HG02852 (cell line): Measurements from ENCODE around the gene ZSCAN16.

ENCODE experiments used
- ATAC-seq: cut with Tn5 transposase; IDR thresholded peaks from one replicate; pipeline ENCODE4 v1.9.1; 2021; ENCODE audit warnings: mild to moderate bottlenecking, moderate library complexity; ENCODE audit not compliant: unreplicated experiment

The ZSCAN16 gene

DNA sequence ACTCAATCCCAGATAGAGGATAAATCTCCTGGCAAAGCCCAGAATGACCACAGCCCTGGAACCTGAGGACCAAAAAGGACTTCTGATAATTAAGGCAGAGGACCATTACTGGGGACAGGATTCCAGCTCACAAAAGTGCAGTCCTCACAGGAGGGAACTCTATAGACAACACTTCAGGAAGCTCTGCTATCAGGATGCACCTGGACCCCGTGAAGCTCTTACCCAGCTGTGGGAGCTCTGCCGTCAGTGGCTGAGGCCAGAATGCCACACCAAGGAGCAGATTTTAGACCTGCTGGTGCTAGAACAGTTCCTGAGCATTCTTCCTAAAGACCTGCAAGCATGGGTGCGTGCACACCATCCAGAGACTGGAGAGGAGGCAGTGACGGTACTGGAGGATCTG, 992 bp downstream of the ZSCAN16 start:
- ATAC-seq = no peak

DNA sequence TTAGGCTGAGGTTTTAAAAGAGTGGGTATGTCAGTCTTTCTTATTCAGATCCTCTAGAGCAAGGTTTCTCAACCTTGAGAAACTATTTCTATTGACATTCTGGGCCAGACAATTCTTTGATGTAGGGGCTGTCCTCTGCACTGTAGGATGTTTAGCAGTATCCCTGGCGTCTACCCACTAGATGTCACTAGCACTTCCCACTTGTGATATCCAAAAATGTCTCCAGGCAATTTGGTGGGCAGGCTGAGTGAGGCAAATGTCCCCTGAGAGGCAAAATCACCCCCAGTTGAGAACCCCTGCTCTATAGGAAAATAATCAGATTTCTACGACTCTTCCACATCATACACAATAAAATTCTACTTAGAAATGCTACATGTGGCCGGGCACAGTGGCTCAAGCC, 9.6 kb downstream of the ZSCAN16 start:
- no peak for ATAC-seq

DNA sequence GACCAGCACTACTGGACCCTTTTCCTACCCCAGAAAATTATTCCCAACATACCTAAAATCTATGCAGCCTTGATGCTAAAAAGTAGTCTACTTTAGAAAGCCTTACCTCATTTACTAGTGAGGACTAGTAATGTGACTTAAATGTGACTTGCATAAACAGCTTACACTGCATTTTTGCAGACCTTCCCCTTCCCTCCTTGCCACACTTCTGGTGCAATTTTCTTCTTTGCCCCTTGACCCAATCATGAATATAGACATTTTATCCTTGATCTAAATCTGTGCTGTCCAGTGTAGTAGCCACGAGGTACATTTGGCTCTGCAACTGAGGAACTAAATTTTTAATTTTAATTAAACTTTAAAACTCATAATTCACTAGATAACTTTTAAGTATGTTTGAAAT, 10.3 kb downstream of the ZSCAN16 start:
- no peak for ATAC-seq

DNA sequence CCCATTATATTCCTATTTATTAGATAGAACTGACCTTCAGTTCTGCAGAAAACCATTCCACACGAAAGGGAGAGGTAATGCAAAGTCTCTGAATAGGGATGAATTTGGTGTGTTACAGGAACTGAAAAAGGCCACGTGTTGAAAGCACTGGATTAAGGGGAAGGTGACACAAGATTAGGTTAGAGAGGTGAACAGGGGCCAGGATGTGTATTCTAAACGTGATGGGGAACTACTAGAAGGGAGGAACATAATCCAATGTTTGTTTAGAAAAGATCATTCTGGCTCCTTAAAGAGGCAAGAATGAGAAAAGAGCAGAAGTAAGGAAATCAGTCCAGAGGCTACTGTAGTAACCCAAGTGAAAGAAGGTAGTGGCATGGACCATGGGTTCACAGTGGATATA, 11.0 kb downstream of the ZSCAN16 start:
- ATAC-seq = no peak

DNA sequence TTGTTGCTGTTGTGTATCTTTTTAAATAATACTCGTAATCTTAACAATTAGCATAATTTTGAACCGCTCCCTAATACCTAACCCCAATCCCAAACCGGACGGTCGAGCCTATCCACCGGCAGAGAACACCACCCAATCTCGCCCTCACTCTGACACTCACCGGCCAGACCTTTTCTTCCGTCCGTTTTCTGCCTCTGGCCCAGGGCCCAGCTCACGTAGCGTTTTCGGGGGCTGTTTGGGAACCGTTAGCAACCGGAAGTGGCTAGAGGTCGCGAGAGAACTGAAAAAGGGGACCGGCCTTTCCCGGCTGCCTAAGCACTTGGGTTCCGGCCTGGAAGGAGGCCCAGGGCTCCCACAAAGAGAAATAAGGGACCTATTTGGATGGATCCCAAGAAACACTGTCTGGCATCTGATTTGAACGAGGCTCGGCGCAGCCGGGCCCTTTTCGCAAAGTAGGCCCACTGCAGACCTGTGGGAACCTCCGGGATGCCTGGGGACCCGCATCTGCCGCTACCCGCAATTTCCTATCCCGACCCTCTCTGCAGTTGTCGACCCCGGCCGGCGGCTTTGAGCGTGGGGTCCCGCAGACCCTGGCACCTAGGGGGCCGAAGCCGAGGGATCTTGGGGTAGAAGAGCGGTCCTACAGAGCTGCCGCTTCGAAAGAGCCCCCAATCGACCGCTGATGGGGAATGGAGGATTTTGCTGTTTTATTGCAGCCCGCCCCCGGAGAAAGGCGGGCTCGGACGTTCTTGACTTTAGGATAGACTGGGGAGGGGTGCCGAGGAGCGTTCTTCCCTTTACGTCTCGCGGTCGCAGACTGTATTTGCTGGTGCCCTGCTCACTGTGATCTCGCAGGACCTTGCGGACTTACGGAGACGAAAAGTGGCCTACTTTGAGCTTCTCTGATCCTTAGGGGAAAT, 12.4 kb downstream of the ZSCAN16 start:
- peak; percentile 63 for ATAC-seq

DNA sequence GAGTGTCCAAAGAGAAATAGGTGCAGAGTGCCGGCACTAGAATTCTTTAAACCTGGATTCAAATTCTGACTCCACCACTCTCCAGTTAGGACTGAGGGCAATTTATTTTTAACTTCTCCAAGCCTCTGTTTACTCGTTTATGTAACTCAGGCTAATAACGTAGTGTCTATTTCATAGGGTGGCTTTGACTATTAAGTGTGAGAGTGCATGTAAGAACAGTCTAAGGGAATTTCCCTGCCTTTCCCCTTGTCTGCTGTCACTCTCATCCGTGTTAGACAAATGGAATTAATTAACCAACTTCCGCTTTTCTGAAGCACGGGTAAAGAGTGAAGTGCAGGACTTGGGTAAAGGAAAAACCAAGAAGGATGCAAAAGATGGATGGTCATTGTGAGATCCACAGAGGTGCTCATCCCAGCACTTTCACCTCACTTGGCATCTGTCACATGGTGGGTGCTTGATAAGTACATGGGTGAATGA, 13.1 kb downstream of the ZSCAN16 start:
- ATAC-seq = peak; percentile 25

DNA sequence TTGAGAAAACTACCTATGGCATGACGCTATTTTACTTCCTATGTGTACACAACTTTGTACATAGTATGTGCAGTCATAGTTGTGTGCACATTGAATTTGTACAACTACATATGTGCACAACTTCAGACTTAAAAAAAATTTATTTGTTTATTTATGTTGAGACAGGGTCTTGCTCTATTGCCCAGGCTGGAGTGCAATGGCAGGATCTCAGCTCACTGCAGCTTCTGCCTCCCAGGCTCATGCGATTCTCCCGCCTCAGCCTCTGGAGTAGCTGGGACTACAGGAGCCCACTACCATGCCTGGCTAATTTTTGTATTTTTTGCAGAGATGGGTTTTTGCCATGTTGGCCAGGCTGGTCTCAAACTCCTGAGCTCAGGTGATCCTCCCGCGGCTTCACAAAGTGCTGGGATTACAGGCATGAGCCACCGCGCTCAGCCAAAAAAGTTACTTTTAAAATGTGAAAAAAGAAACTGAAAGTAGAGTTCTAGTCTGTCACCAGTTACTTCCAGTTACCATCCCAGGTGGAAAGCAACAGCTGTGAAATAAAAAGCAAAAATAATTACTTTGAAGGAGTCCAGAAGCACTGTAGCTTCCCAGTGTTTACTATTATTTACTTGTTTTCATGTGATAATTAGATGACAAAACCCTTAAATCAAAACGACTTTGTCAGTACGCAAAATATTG, 15.6 kb downstream of the ZSCAN16 start:
- no peak for ATAC-seq

DNA sequence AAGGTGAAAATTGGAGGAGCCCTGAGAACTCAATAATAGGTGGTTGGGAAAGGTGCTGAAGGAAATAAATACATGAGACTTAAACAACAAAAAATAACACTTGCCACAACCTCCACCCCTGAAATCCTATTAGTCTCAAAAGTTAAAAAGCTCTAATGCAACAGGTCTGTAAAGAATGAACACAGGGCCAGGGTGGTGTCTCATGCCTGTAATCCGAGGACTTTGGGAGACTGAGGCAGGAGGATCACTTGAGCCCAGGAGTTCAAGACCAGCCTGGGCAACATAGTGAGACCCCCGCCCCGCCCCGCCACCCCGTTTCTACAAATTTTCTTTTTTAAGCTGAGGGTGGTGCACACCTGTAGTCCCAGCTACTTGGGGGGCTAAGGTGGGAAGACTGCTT, 16.2 kb downstream of the ZSCAN16 start:
- ATAC-seq = no peak

DNA sequence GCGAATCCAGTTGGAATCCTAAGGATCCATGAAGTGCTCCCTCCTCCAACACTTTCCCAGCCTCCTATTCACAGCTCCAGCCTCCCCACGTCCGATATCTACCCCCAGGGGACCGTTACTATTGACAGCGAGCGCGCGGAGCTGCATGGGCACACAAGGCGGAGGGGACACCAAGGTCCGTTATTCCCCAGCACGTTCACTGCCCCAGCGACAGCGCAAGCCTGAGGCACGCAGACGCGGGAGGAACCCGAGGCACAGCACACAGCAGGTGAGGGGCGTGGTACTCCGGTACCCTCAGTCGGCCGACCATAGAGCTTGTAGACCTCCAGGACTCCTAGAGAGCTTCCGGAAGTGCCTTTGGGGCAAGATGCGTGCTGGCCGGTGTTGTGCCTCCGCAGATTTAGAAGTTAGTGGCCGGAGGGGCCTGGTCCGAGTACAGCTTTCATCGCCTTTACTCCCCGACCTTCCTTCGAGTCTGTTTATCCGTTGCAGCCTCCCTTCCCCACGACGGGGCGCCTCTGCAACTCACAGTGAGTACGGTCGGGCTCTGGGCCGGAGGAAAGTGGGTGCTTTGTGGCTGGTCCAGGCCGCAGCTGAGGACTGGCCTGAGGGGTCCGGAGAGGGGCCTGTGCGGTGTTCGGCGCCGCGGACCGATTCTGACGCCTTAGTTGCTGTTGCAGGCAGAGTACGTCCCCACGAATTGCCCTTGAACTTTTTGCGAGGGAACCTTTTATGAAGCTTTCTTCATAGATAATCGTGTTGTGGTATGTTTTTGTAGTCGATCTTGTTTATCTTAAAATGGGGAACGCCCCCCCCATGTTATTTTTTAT, 17.3 kb downstream of the ZSCAN16 start, which contains the start of gene ZKSCAN8:
ZKSCAN8 (plus strand) TSS at position 384 of the 830 bp plus-strand sequence. CDS start 6,525 bp downstream, outside the sequence.
- peak; percentile 86 for ATAC-seq

DNA sequence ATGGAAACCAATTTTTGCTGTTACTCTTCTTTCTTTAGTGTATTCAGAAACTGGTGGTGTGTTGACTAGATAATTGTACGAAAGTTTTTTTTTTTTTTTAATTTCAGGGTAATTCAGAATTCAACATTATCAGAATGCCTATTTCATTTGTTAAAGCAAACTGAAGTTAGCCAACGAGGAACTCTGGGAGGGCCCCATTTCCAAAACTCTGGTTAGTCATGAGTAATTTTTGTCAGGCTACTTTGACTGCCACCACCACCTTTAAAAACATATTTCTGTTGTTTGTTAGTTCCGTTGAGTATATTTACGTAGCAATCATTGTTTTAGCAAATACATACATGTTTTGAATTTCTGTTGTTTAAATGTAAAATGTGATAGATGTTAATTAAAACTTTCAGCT, 18.0 kb downstream of the ZSCAN16 start:
- no peak for ATAC-seq

DNA sequence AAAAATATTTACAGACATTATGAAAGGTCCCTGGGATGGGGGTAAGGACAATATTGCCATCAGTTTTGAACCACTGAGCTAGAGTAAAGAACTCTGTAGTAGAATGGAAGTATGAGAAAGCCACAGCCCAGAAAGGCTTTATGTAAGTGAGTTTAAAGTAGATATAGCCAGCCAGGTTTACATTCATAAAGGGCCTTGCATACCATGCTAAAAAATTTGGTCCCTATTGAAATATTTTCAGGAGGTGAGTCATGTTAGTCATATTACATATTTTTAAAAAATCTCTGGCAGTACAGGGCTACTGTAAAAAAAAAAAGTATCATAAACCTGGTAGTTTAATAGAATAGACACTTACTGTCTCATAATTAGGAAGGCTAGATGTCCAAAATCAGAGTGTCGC, 20.8 kb downstream of the ZSCAN16 start:
- ATAC-seq = no peak

DNA sequence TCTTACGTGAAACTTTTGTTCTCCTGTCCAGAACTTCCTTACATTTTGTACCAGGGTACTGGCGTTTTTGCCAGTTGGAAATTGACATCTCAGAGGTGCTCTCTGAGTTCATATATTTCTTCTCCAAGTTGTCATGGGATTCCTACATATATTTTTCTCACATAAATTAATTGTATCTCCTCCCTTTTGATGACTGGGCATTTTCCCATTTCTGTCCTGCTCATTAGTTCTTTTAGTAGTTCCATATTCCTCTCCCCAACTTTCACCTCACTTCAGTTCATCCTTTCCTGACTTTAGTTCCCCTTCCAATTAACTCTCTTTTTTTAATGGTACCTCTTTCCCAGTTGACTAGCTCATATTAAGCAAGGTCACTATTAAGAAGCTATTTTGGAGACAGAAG, 28.1 kb downstream of the ZSCAN16 start:
- no peak for ATAC-seq

DNA sequence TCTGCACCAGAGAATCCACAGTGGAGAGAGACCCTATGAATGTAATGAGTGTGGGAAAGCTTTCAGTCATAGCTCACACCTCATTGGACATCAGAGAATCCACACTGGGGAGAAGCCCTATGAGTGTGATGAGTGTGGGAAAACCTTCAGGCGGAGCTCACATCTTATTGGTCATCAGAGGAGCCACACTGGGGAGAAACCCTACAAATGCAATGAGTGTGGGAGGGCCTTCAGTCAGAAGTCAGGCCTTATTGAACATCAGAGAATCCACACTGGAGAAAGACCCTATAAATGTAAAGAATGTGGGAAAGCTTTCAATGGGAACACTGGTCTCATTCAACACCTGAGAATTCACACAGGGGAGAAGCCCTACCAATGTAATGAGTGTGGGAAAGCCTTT, 29.1 kb downstream of the ZSCAN16 start:
- ATAC-seq = no peak

DNA sequence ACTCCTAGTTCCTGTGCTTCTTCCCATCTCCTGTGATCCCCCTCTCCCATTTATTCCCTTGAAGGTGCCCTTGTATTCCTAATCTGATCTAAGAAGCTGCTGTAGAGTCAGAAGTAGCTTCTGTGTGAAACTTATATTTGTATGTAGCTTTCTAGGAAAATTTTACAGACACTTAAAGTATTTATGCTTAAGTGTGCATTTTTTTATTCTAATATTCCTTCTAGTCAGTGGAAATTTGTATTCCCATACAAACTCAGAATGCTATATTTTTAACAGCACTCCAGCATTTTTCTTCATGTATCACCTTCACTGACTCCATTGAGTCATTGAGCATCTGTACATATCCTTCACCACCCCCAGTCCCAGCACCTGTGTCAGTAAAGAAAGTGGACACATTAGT, 29.9 kb downstream of the ZSCAN16 start:
- no peak for ATAC-seq

DNA sequence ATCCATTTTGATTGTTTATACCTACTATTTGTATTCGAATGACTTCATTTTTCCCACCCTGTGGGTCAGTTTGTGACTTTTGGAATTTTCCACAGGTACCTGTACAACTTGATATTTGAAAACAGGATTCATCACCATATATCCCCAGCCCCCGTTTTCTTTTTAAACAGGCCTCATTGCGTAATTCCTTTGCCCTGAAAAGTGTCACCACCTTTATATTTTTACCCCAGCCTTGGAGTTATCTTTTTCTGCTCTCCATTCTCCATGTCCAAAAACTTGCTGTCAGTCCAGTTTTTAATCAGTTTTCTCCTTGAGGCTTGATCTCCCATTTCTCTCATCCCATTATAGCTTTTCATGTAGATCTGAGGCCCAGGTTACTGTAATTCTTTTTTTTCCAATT, 33.9 kb downstream of the ZSCAN16 start:
- no peak for ATAC-seq

DNA sequence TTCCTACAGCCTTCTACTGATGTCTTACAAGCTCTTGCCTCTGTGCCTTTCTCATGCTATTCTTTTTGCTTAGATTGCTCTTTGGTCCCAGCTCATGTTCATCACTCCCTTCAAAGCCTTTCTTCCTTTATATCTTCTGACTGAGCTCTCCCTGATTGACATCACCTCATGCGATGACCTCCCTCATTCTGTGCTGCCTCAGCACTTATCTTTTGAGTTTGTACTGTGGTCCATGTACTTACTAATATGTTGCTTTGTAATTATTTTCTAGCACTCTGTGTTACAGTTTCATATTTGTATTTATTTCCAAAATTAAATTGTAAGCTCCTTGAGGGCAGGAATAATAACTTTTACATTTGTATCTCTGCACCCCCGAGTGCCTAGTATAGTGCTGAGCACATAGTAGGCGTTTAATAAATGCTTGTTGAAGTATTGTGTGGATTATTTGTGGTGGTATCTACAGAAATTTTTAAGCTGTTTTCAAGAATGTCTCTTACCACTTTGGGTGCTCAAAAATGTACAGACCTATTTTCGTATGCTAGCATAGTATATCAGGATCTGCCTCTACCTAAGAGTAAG, 34.7 kb downstream of the ZSCAN16 start:
- ATAC-seq = no peak

DNA sequence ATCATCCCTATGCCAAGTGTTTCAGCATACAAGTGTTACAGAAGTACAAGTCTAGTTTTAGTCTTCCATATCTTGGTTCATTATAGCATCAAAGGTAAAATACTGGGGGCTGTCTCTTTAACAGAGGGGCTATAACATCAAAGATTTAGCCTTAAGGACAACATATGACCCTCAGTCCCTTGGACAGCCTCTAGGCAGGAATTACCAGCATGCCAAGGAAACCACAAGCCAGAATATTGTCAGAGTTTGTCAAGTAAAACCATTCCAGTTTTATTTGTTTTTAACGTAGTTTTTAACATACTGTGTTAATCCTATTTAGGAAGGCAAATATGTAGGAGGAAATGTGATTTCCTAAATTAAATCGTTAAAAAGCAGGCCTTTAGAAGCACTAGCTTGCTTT, 35.8 kb downstream of the ZSCAN16 start:
- no peak for ATAC-seq

DNA sequence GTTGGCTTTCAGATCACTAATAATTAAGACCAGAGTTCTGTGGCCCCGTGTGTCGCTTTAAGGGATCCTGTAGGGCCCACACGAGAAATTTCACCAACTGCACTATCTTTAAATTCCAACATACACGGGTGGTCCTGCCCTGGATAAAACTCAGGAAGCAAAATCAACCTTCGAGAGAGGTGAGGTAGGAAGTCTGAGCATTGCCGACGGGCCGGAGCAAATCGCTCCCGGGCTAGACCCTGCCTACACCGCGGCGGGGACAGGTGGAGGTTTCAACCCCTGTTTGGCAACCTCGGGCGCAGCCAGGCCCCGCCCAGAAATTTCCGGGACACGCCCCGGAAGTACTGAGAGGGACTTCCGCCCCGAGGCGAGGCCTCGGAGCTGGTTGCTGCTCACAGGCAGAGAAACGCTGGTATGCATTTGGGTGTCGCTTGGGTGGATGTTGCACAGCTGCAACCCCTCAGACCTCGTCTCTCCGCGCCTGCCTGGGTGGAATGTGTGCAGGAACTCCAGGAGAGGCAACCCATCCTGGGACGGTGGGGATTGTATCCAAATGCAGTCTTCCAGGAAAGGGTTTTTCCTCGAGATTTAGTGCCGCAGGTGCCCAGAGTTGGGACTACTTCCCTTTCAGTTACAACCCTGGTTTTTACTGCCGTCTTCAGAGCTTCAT, 37.1 kb downstream of the ZSCAN16 start:
- peak; percentile 97 for ATAC-seq

DNA sequence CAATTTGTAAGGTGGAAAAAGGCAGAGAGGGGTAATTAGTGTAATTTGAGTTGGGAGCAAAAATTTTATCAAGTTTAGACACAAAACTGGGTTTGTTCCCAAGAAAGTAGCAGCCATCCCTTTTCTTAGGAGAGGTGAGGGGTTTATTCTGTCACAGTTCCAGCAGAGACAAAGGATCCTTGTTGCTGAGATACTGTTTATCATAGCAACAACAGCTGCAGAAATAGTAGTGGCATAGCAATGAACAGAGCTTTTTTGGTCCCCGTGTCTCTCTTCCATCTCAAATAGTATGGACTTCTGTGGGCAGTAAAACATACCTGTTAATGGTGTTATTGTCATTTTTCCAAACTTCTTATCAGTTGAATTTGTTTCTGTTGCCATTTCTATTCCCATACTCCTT, 41.2 kb downstream of the ZSCAN16 start:
- no peak for ATAC-seq

DNA sequence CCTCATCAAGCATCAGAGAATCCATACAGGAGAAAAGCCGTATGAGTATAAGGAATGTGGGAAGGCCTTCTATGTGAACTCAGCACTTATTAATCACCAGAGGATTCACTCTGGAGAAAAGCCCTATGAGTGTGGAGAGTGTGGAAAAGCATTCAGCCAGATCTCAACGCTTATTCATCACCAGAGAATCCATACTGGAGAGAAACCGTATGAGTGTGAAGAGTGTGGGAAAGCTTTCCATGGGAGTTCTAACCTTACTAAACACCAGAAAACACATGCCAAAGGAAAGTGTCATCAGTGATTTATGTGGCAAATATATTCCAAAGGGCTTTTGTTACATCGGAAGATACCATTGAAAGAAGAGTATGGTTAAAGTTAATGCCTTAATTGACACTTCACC, 42.7 kb downstream of the ZSCAN16 start:
- ATAC-seq = no peak
